HG03520 (cell line): Measurements from ENCODE around the gene LMTK2.

Experiments used
- ATAC-seq: cut with Tn5 transposase; IDR thresholded peaks from one replicate; pipeline ENCODE4 v1.9.1; 2021; ENCODE audit warnings: mild to moderate bottlenecking, moderate library complexity; ENCODE audit not compliant: unreplicated experiment

Gene LMTK2

DNA sequence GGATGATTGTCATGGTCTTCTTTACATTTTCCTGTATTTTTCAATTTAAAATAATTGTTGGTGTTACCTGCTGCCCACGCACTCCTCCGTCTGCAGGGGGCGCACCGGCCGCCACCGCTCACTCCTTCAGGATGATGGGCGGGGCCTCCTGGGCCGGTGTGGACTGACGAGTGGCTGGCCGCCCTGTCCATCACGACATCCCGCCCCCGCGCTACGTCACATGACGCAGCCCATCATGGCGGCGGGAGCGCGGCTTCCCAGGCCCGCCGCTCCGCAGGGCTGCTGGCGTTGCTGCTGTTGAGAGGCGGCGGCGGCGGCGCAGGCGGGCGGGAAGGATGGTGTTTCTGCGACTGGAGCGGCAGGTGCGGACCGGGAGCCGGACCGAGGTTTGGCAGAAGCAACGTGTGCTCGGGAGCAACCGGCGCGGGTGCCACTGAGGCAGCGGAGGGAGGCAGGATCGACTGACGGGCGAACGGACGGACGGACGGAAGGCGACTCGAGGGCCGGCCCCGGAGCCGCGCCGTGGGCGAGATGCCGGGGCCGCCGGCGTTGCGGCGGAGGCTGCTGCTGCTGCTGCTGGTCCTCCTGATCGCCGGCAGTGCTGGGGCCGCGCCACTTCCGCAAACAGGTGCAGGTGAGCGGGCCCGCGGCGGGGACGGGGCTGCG lies at the start of gene LMTK2:
LMTK2 (plus strand) TSS at position 216 of the 666 bp plus-strand sequence; CDS start at position 532, 316 bp downstream.
- ATAC-seq: peak; percentile 100

DNA sequence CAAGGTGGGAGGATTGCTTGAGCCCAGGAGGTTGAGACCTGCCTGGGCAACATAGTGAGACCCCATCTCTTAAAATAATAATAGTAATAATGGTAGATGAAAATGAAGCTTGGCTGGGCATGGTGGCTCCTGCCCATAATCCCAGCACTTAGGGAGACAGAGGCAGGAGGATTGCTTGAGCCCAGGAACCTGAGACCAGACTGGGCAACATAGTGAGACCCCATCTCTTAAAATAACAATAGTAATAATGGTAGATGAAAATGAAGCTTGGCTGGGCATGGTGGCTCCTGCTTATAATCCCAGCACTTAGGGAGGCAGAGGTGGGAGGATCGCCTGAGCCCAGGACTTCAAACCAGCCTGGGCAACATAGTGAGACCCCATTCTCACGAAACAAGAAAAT lies 49.5 kb upstream of the LMTK2 start:
- ATAC-seq: no peak

DNA sequence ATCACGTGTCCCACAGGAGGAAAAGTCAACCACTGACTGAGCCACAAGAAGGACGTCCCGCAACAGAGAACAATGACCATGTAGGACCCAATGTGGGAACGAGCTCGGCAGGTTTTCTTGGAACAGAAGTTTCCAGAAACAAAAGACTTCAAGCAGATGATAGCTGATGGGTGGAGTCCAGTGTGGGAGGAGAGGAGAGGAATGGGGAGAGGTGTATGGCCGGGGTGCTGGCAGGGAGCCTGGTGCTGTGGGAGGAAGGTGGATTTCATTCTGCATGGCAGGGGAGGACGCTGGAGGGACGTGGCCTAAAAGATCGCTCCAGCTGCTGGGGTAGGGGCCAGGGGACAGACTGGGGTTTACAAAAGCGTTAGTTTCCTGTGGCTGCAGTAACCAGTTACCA lies 48.5 kb upstream of the LMTK2 start:
- ATAC-seq: no peak

DNA sequence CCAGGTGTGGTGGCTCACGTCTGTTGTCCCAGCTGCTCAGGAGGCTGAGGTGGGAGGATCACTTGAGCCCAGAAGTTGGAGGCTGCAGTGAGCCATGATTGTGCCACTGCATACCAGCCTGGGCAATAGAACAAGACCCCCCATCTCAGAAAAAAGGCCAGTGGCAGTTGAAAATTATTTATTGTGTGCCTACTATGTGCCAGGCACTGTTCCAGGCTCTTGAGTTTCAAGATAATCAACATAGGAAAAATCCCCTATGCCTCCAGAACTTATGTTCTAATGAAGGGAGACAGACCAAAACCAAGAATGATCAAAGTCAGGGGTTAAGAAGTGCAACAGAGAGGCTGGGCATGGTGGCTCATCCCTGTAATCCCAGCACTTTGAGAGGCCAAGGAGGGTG lies 42.4 kb upstream of the LMTK2 start:
- no peak for ATAC-seq

DNA sequence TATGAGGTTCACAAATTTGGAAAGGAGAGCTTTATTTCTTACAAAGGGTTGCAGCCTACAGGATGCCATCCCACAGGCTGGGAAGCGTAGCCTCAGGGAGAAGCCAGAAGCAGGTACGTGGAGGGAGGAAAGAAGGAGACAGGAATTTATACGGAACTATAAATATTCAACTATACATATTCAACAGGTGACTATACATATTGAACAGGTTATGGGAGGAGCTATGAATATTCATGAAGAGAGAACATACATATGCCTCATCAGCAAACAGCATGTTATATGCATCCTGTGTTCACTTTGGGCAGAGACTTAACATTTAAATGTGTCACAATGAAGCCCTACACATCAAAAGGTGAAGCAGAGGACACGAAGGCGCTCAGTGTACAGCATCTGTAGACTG lies 40.5 kb upstream of the LMTK2 start:
- ATAC-seq: no peak

DNA sequence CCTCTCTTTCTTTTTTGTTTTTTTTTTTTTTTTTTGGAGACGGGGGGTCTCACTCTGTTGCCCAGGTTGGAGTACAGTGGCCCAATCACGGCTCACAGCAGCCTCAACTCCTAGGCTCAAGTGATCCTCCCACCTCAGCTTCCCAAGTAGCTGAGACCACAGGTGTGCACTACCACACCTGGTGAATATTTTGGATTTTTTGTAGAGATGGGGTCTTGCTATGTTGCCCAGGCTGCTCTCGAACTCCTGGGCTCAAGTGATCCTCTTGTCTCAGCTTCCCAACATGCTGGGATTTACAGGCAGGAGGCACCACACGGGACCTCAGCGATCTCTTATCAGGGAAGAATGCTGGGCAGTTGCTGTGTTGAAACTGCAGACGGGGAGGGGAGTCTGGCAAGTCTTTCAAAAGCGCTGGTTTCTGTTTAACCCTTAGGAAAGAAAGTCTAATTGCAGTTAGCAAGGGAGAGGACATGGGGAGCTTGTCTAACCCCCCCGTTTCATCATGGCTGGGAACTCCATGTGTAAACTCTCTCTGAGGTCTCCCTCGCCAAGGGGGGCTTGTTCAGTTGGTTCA lies 39.6 kb upstream of the LMTK2 start:
- ATAC-seq: no peak

DNA sequence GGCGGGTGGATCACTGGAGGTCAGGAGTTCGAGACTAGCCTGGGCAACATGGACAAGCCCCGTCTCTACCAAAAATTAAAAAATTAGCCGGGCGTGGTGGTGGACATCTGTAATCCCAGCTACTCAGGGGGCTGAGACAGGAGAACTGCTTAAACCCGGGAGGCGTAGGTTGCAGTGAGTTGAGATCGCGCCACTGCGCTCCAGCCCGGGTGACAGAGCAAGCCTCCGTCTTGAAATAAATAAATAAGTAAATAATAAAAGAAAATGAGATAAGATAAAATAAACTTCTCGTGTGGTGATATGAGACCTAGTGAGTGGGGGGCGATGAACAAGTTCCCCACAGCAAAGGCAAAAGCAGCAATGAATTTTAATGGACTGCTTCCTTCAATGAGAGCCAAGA lies 33.6 kb upstream of the LMTK2 start:
- no peak for ATAC-seq

DNA sequence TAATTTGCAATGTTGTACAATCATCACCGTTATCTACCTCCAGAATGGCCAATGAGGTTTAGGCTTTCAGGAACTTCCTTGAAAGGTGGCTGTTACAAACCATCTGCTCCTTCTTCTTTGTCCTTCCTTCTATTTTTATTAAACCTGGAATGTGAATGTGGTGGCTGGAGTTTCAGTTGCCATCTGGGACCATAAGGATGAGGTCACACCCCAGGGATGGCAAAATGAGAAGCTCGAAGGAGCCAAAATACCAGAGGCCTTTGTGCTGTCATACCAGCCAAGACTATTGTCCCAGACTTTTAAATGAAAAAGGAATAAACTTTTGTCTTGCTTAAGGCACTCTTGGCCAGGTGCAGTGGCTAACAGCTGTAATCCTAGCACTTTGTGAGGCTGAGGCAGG lies 30.9 kb upstream of the LMTK2 start:
- ATAC-seq: no peak

DNA sequence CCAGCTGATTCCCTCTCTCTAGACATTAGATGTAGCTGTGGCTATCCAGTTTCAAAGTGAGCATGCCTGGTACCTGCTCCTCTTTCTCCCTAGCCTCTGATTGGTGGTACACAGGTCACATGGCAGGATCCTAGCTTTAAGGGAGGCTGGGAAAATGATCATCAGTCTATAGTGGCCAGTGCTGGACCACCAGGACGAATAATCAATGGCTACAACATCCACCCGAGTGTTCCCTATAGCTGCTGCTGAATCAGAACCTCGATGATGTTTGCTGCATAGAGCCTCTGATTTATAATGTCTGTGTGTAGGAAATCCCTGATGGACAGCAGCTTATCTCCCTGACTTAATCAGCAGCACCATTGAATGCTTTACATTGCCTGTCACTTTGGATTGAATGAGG lies 28.9 kb upstream of the LMTK2 start:
- ATAC-seq: no peak

DNA sequence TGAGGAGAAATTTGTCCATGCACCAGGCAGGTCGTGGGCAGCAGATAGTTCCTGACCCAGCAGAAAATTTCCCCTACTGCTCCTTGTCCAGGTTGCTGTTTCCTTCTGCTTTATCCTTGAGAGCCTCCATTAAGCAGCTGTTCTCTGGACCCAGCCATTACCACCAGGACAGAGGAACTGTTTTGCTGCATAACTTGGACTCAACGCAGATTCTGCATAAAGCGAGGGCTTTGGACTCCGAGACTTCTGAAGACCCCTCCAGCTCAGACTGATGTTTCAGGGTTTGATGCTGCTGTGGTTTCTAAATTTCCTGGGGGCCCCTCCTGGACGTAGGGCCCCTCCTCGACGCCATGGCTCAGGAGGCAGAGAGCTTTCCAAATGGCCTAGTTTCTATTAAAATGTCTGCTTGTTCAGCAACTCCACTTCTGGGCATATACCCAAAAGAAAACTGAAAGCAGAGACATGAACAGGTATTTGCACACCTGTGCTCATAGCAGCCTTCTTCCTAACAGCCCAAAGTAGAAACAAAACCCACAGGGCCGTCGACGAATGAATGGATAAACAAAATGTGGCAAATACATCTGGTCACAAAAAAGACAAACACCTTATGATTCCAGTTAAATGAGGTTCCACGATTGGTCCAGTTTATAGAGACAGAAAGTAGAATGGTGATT lies 28.3 kb upstream of the LMTK2 start:
- no peak for ATAC-seq

DNA sequence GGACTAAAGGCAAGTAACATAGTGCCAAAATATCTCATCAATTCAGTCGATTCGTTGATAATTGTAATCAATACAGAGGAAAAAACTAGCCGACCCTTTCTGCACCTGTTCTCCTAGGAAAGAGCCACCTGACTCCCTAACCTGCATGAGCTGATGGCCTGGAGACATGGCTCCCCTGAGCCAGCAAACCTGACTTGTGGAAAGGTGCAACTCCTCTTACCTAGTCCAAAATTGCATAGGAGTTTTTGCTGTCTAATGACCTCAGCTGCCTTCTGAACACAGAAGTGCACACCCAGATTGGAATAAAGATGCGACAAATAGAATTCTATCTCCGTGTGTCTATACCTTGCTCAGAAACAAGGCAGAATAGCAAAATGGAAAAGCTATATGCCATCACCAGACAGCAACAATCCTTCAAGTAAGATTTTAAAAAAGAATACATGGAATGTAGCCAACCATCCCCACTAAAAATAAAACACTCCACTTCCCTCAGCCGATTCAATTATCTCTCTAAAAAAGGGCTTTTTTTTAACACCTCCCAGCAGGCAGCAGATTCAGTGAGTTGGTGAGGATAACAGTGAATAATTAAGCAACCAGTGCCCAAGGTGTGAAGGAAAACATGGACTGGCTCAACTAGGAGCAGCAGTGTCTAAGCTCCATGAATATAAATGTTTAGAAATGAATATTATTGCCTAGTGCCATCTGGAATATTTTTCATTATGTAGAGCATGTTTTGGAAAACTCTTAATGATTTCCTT lies 26.6 kb upstream of the LMTK2 start:
- ATAC-seq: no peak

DNA sequence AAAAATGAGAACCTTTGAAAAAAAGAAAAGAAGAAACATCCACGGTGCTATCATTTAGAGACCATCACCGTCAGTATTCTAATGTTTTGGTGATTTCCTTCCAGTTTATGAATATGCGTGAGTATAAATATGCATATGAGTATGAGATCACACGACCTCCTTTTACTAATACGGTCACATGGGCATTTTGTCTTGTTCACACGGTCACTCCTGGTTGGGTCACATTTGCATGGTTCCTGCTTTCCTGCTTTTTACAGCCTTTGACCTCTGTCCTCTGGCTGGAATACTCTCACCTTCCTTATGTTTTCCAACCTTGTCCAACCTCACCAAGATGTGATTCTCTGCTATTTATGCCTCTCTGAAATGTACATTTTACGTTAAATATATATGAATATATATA lies 25.3 kb upstream of the LMTK2 start:
- no peak for ATAC-seq

DNA sequence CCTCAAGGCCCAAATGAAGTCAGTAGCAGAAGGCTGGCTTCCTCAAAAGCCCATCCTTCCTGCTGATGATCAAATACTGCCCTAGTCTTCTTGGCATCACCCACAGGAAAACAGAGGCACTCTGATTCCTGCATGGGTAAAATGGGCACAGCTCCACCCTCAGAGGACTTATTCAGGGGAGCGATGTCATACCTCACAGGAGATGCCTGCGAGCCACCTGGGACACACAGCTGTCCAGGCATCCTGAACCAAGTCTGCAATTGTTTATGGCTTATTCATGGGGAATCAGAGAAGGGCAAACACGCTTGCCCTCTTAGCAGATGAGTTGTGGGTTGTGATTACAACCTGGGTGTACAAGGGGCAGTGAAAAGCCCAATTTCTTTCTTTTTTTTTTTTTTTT lies 22.0 kb upstream of the LMTK2 start:
- ATAC-seq: no peak

DNA sequence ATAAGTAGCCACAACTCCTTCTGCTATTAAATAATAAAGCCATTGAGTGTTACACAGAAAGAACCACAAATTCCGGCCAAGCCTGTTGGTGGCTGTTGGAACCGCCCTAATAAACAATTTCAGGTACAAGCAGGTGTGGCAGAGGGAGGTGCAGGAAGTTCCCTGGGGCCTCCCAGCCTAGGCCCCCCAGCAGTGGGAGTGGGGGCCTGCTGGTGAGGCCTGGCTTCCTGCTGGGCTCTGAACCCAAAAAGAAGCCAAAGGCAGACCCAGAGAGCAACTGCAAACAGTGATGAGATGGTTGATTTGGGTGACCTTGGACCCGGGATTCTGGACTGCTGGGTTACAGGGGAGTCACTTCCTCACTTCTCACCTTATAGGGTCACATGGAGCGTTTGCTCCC lies 21.0 kb upstream of the LMTK2 start:
- ATAC-seq: no peak

DNA sequence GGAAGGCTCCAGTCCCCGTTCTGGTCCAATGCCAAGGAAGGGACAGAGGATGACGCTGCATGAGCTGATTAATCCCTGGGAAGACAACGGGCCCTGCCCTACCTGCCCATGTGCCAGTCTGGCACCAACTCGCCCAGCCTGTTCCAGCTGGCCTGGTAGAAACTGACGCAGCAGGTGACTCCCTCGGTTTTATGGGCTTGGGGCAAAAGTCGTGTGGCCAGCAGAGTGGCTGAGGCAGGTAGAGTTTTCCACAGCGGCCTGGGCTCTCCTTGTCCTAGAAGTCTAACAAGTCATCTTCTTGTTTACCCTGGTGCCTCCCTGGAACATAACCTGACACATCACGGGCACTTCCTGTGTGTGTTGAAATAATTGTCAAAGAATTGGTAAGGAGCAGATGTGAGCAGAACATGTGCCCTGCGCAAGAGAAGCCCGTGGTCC lies 20.4 kb upstream of the LMTK2 start:
- no peak for ATAC-seq

DNA sequence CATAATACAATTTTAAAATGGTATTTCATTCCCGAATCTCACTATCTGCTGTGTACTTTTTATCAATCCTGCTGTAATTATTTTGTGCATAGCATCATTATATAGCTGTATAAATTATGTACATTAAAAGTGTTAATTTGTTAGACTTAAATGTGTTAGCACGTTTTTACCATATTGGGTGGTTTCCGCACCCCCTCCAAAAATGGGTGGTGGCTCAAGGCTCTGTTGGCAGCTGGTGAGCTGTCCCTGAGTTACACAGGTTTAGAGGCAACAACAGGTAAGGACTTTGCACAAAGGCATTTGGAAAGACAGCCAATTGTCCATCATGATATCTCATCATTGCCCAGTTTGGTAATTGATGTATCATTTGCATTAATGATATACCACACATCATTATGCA lies 18.6 kb upstream of the LMTK2 start:
- ATAC-seq: no peak

DNA sequence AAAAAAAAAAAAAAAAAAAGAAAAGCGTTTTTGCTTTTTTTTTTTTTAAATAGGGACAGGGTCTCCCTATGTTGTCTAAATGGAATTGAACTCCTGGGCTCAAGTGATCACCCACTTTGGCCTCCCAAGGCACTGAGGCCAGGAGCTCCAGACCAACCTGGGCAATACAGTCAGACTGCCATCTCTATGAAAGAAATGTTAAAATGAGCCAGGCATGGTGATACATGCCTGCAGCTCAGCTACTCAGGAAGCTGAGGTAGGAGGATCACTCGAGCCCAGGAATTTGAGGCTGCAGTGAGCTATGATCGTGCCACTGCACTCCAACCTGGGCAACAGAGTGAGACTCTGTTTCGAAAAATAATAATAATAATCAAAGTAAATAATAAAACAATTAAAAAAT lies 16.5 kb upstream of the LMTK2 start:
- no peak for ATAC-seq

DNA sequence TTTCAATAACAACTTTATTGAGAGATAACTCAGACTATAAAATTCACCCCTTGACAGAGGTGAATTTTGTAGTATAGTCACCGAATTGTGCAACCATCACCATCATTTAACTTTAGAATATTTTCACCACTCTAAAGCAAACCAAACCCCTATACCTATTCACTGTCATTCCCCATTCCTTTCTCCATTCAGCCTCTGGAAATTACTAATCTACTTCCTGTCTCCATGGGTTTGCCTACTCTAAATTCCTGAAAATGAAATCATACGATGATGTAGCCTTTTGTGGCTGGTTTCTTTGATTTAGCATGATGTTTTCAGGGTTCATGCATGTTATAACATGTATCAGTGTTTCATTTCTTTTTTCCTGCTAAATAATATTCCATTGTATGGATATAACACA lies 15.6 kb upstream of the LMTK2 start:
- ATAC-seq: no peak

DNA sequence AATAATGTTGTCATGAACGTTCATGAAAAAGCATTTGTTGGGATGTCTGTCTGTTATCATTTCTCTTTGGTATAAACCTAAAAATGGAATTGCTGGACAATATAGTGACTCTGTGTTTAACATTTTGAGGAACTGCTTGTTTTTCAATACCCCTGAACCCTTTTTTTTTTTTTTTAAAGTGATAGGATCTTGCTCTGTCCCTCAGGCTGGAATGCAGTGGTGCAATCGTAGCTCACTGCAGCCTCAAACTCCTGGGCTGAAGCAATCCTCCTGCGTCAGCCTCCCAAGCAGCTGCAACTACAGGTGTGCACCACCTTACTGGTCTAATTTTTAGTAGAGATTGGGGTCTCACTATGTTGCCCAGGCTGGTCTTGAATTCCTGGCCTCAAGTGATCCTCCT lies 15.1 kb upstream of the LMTK2 start:
- ATAC-seq: no peak

DNA sequence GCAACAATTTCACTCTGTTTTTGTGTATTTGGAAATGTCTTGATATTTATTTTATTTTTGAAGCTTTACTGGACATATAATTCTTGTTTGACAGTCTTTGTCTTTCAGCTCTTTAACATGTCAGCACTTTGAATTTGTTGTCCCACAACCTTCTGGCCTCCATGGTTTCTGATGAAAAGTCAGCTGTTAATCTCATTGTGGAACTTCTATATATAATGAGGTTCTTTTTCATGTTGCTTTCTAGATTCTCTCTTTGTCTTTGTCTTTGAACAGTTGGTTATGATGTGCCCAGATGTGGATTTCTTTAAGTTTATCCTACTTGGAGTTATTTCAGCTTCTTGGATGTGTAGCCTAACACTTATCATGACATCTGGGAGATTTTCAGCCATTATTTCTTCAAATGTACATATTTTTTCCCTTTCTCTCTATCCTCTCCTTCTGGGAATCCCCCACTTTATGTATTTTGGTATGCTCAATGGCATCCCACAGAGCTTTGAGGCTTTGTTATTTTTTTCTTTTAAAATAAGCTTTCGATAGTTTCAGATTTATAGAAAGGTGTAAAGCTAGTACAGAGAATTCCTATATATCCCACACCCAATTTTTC lies 9.5 kb upstream of the LMTK2 start:
- ATAC-seq: no peak

DNA sequence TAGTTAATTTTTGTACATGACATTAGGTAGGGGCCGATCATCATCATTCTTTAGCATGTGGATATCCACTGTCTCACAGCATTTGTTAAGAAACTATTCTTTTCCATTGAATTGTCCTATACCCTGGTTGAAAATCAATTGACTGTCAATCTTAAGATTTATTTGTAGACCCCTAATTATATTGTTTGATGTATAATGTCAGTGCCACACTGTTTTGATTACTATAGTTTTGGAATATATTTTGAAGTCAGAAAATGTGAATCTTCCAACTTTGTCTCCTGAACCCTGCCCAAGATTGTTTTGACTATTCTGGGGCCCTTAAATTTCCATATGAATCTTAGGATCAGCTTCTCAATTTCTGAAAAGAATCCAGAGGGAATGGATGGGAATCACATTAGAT lies 6.6 kb upstream of the LMTK2 start:
- no peak for ATAC-seq
